K562 (cell line): ENCODE data around the gene FBRS. TPM values are rescaled to one million over a fixed set of nuclear protein-coding genes. Genes with fewer than 3 reads are reported as not detected.
A peak's percentile ranks its signal among the peaks of the same experiment; 100 is the strongest.

Source experiments
- ATAC-seq: fragments of 200-7000 bp; cut with Tn5 transposase; 3 replicates; pipeline ENCODE4 v1.9.1; 2020; ENCODE audit warnings: moderate library complexity
- BruUV-seq: library from RNA; stranded (reverse); fragments of 400-500 nt; replicated peaks from 2 replicates; lab custom pipeline; 2021; lab: Mats Ljungman, UMichigan
- CTCF ChIA-PET: fragments of 300-600 bp; formaldehyde crosslinking; extraction: SDS; loops from one replicate; lab custom pipeline; 2021; ENCODE audit warnings: low intra/inter-chr PET ratio; lab: Yijun Ruan, JAX
- POLR2A ChIA-PET: fragments of 300-600, 350-650 bp; sonication (Branson Sonifier 250); formaldehyde crosslinking; extraction: SDS; loops from one replicate; lab custom pipeline; 2021; ENCODE audit warnings: antibody characterized with exemption, inconsistent platforms; lab: Yijun Ruan, JAX
- DNase-seq, 4 experiments: peaks; one replicate each; pipeline versions ENCODE4 v3.0.0 to v3.0.0-alpha.2; 2011 to 2018; ENCODE audit warnings: low spot score in 3 of 4, mixed read lengths in 3 of 4; ENCODE audit errors: extremely low read depth in 1 of 4
- FAIRE-seq: peaks from 2 replicates; lab custom pipeline; 2011; peaks lifted over from hg19 to GRCh38; lab: Jason Lieb, UNC
- H2AFZ ChIP-seq: 2 replicates; pipeline ENCODE4 v1.6.0; 2011; ENCODE audit warnings: low read depth, low read length, control low read depth, inconsistent platforms
- H3K27ac ChIP-seq: fragments of 200-600 bp; 3 replicates; pipeline ENCODE4 v1.8.0; 2011; ENCODE audit warnings: low read depth, mild to moderate bottlenecking, control low read depth, inconsistent platforms, low read length, moderate library complexity, mixed read lengths; ENCODE audit errors: extremely low read depth
- H3K27me3 ChIP-seq, 2 experiments: fragments of 300-600 bp in 1 of 2; 2 replicates in 1 of 2; 3 replicates in 1 of 2; pipeline versions ENCODE4 v1.6.0 to v1.8.0; 2011; ENCODE audit warnings: inconsistent platforms in 2 of 2, low read length in 2 of 2, mild to moderate bottlenecking in 1 of 2, mixed read lengths in 1 of 2, moderate library complexity in 1 of 2; ENCODE audit not compliant: control insufficient read depth in 2 of 2, insufficient read depth in 2 of 2
- H3K36me3 ChIP-seq: fragments of 300-600 bp; 3 replicates; pipeline ENCODE4 v1.8.0; 2011; ENCODE audit warnings: mild to moderate bottlenecking, low read length, inconsistent platforms; ENCODE audit not compliant: control insufficient read depth, insufficient read depth
- H3K4me1 ChIP-seq, 2 experiments: fragments of 200-600 bp in 1 of 2; replicated peaks in 1 of 2; 2 replicates in 1 of 2; 3 replicates in 1 of 2; pipeline versions ENCODE4 v1.5.1 to v1.8.0; 2011; ENCODE audit warnings: inconsistent platforms in 2 of 2, low read length in 2 of 2, mild to moderate bottlenecking in 1 of 2, mixed read lengths in 1 of 2, moderate library complexity in 1 of 2; ENCODE audit not compliant: control insufficient read depth in 2 of 2, insufficient read depth in 2 of 2
- H3K4me2 ChIP-seq: 2 replicates; pipeline ENCODE4 v1.6.1; 2011; ENCODE audit warnings: low read length, control low read depth, inconsistent platforms, mixed read lengths; ENCODE audit not compliant: insufficient read depth
- H3K4me3 ChIP-seq: fragments of 200-600 bp; sonication (generic), shearing (Covaris generic); 2 replicates; pipeline ENCODE4 v1.5.1; 2016; ENCODE audit warnings: control low read depth, inconsistent platforms
- H3K79me2 ChIP-seq: fragments of 200-600 bp; 3 replicates; pipeline ENCODE4 v1.8.0; 2011; ENCODE audit warnings: low read length, inconsistent platforms; ENCODE audit not compliant: control insufficient read depth, insufficient read depth
- H3K9ac ChIP-seq, 2 experiments: 2 replicates each; pipeline versions ENCODE4 v1.6.0 to v1.6.1; 2011; ENCODE audit warnings: low read depth in 2 of 2, low read length in 2 of 2, control low read depth in 1 of 2, inconsistent platforms in 1 of 2, mild to moderate bottlenecking in 1 of 2, mixed read lengths in 1 of 2; ENCODE audit not compliant: insufficient read depth in 1 of 2
- H3K9me1 ChIP-seq: one replicate; pipeline ENCODE4 v1.6.0; 2011; ENCODE audit warnings: inconsistent platforms, mild to moderate bottlenecking, low read length, moderate library complexity; ENCODE audit not compliant: control insufficient read depth, insufficient read depth
- H3K9me3 ChIP-seq: replicated peaks from 2 replicates; pipeline ENCODE4 v1.5.1; 2011; ENCODE audit warnings: low read depth, low read length, inconsistent platforms; ENCODE audit not compliant: control insufficient read depth, insufficient read depth
- H4K20me1 ChIP-seq: replicated peaks from 2 replicates; pipeline ENCODE4 v1.6.1; 2011; ENCODE audit warnings: low read length, inconsistent platforms, mixed read lengths; ENCODE audit not compliant: control insufficient read depth, insufficient read depth
- CBX8 ChIP-seq: fragments of 200-600 bp; sonication (generic); IDR thresholded peaks from 2 replicates; pipeline ENCODE4 v1.6.1; 2012; ENCODE audit warnings: borderline replicate concordance, mixed run types, low read depth, mild to moderate bottlenecking, moderate library complexity, mixed read lengths, low read length, control low read depth, inconsistent platforms; ENCODE audit not compliant: poor library complexity, severe bottlenecking; ENCODE audit errors: extremely low read depth
- FIP1L1 ChIP-seq: fragments of 200-400 bp; formaldehyde crosslinking; IDR thresholded peaks from 2 replicates; pipeline ENCODE4 v1.6.1; 2018; ENCODE audit warnings: mild to moderate bottlenecking, low read depth, low read length; ENCODE audit not compliant: poor library complexity, severe bottlenecking
- HDGF ChIP-seq: fragments of 450-650 bp; IDR thresholded peaks from 2 replicates; pipeline ENCODE4 v1.6.1; 2016
- JUND ChIP-seq, 2 experiments: IDR thresholded peaks; 2 replicates in 1 of 2; 3 replicates in 1 of 2; pipeline ENCODE4 v1.6.1; 2011; ENCODE audit warnings: borderline replicate concordance in 2 of 2, low read depth in 2 of 2, low read length in 2 of 2, improper control_type of control experiment in 1 of 2, missing biosample characterization in 1 of 2, missing genetic modification characterization in 1 of 2, missing genetic modification reagents in 1 of 2
- RBM25 ChIP-seq: fragments of 200-400 bp; formaldehyde crosslinking; IDR thresholded peaks from 2 replicates; pipeline ENCODE4 v1.6.1; 2018; ENCODE audit warnings: low read length, low read depth, moderate library complexity; ENCODE audit not compliant: severe bottlenecking
- RFX5 ChIP-seq: IDR thresholded peaks from 2 replicates; pipeline ENCODE4 v1.6.1; 2011; ENCODE audit warnings: low read depth, mild to moderate bottlenecking, improper control_type of control experiment, low read length
- TARDBP ChIP-seq: fragments of 450-650 bp; IDR thresholded peaks from 2 replicates; pipeline ENCODE4 v1.6.1; 2016
- TCFL5 ChIP-seq: fragments of 250-450 bp; sonication (Bioruptor Pico); conservative IDR thresholded peaks from 2 replicates; pipeline ENCODE4 v1.6.1; 2021; ENCODE audit warnings: mild to moderate bottlenecking, moderate library complexity, matching md5 sums
- WGBS: fragments of 100-300 bp; shearing (Covaris generic); methylation state at CpG from one replicate; pipeline ENCODE4 v1.1.6; 2016; ENCODE audit warnings: low coverage, mixed read lengths; ENCODE audit not compliant: insufficient coverage; ENCODE audit errors: missing lambda C conversion rate; 5-methylcytosine and 5-hydroxymethylcytosine counted together
- in situ Hi-C: fragments of 300-500 bp; cut with MboI; formaldehyde crosslinking; loops from 4 replicates; pipeline ENCODE4 v1.15.0; 2018; ENCODE audit warnings: inconsistent platforms, mixed read lengths
- intact Hi-C: fragments of 100-400 bp; cut with micrococcal nuclease; formaldehyde crosslinking; loops from 2 replicates; pipeline ENCODE4 v1.14.2; 2022
- polyA plus RNA-seq, 8 experiments: library from polyadenylated mRNA; depleted of rRNA in 4 of 8; stranded (reverse) in 5 of 8; unstranded in 3 of 8; fragments of >200 nt; fragmentation: Nextera tagmentation in 2 of 8; fragmentation: Illumina TruSeq in 1 of 8; extraction: Ambion mirVana in 2 of 8; extraction: Trizol in 1 of 8; gene quantifications; 2 replicates each; pipeline versions ENCODE4 v1.2.1 to v1.2.3, GENCODE V29; 2011 to 2014; ENCODE audit warnings: inconsistent platforms in 1 of 8, missing spikeins in 1 of 8
- total RNA-seq, 7 experiments: library from RNA; depleted of rRNA in 6 of 7; stranded (reverse); fragments of >200 nt in 6 of 7; fragmentation: Illumina TruSeq in 2 of 7; extraction: Trizol in 2 of 7; gene quantifications; 2 replicates each; pipeline versions ENCODE4 v1.2.1 to v1.2.3, GENCODE V29; 2011 to 2021; ENCODE audit warnings: low replicate concordance in 1 of 7
- TF ChIP-seq, protein P1 (sequence below): fragments of 250-450 bp; sonication (Bioruptor Pico); IDR thresholded peaks from 2 replicates; pipeline ENCODE4 v1.8.0; 2021; ENCODE audit warnings: moderate library complexity, mild to moderate bottlenecking, inconsistent platforms
- TF ChIP-seq, protein P2 (sequence below): fragments of 250-450 bp; sonication (Bioruptor Pico); IDR thresholded peaks from 2 replicates; pipeline ENCODE4 v1.6.1; 2021; ENCODE audit warnings: mild to moderate bottlenecking
- TF ChIP-seq, protein P3 (sequence below), 2 experiments: fragments of 450-650 bp; IDR thresholded peaks; 2 replicates each; pipeline ENCODE4 v1.6.1; 2016
- TF ChIP-seq, protein P4 (sequence below): sonication (generic); formaldehyde crosslinking; IDR thresholded peaks from 2 replicates; pipeline ENCODE4 v1.8.1; 2023; ENCODE audit warnings: missing genetic modification reagents, mild to moderate bottlenecking, borderline replicate concordance

Gene FBRS
- total and polyA plus RNA-seq, 9 of the 15 experiments (the other 6 are each of a cell fraction or from before 2014, with no cell fraction given) = 0.32 to 59.5 (median 13.1) TPM

DNA sequence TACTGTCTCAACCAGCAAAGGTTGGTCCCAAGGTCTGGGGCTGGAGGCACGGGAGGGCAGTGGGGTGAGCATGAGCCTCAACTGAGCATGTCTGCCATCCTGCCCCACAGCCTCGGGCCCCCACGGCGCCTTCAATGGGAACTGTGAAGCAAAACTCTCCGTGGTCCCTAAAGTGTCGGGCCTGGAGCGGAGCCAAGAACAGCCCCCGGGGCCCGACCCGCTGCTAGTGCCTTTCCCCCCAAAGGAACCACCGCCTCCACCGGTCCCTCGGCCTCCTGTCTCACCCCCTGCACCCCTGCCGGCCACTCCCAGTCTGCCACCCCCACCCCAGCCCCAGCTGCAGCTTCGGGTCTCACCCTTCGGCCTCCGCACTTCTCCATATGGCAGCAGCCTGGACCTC is 4.2 kb downstream of the FBRS start:
- Histone ChIP-seq H3K27me3 (no peaks in the 10 kb centered on the region), H3K9me3 (no peaks in the 10 kb centered on the region), H3K36me3 (peaks cover 72% of the 10 kb centered on the region; the same call in 2 of the 3 replicates), H3K4me1 (peaks cover 14 to 46% of the 10 kb centered on the region in 2 experiments; a peak in 4 of 5 replicates), H2AFZ (no peak overlapping the region), H4K20me1 (0 out of 2 replicates have a peak, but pooled peaks cover 4% of the 10 kb centered on the region), H3K4me3 (no peak overlapping the region), H3K79me2 (peaks cover 48% of the 10 kb centered on the region), H3K9ac (peak overlapping the region in 1 of 2 experiments; percentile 59; a peak in 1 of 4 replicates), H3K4me2 (no peak overlapping the region), H3K27ac (no peak overlapping the region), H3K9me1 (peaks cover 4% of the 10 kb centered on the region)
- WGBS = 95% methylated on average over 16 of the region's 17 CpGs
- in situ Hi-C loops = no loop called here
- peak in 2 of 4 experiments; percentile 10 to 16 for DNase-seq
- no TSS peak for BruUV-seq
- ChIA-PET CTCF (no interaction called here), POLR2A (interaction anchor here (0.5 to 2.2 kb wide), 3 partner anchors 16 to 34 kb away, joined by 3 to 11 read pairs (median 3); no protein-coding TSS in a partner anchor)
- FAIRE-seq = no peak
- intact Hi-C loops = no loop called here
- no peak for ATAC-seq
- TF ChIP-seq HDGF = no peak
- TF ChIP-seq TARDBP = no peak
- TF ChIP-seq, protein P1, sequence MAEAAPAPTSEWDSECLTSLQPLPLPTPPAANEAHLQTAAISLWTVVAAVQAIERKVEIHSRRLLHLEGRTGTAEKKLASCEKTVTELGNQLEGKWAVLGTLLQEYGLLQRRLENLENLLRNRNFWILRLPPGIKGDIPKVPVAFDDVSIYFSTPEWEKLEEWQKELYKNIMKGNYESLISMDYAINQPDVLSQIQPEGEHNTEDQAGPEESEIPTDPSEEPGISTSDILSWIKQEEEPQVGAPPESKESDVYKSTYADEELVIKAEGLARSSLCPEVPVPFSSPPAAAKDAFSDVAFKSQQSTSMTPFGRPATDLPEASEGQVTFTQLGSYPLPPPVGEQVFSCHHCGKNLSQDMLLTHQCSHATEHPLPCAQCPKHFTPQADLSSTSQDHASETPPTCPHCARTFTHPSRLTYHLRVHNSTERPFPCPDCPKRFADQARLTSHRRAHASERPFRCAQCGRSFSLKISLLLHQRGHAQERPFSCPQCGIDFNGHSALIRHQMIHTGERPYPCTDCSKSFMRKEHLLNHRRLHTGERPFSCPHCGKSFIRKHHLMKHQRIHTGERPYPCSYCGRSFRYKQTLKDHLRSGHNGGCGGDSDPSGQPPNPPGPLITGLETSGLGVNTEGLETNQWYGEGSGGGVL (CRISPR knock-in tag) = no peak
- TF ChIP-seq, protein P2, sequence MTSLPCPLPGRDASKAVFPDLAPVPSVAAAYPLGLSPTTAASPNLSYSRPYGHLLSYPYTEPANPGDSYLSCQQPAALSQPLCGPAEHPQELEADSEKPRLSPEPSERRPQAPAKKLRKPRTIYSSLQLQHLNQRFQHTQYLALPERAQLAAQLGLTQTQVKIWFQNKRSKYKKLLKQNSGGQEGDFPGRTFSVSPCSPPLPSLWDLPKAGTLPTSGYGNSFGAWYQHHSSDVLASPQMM (CRISPR knock-in tag) = no peak
- TF ChIP-seq FIP1L1 = no peak
- TF ChIP-seq CBX8 = no peak
- TF ChIP-seq JUND (IDR thresholded peaks at IDR 0.05; ENCODE audit: borderline replicate concordance, low read depth, low read length) = no peak
- TF ChIP-seq JUND (tag; IDR thresholded peaks at IDR 0.05; ENCODE audit: borderline replicate concordance, low read depth, low read length) = no peak
- TF ChIP-seq, protein P3, sequence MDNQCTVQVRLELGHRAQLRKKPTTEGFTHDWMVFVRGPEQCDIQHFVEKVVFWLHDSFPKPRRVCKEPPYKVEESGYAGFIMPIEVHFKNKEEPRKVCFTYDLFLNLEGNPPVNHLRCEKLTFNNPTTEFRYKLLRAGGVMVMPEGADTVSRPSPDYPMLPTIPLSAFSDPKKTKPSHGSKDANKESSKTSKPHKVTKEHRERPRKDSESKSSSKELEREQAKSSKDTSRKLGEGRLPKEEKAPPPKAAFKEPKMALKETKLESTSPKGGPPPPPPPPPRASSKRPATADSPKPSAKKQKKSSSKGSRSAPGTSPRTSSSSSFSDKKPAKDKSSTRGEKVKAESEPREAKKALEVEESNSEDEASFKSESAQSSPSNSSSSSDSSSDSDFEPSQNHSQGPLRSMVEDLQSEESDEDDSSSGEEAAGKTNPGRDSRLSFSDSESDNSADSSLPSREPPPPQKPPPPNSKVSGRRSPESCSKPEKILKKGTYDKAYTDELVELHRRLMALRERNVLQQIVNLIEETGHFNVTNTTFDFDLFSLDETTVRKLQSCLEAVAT (IDR thresholded peaks at IDR 0.05) = no peak
- TF ChIP-seq, protein P4, sequence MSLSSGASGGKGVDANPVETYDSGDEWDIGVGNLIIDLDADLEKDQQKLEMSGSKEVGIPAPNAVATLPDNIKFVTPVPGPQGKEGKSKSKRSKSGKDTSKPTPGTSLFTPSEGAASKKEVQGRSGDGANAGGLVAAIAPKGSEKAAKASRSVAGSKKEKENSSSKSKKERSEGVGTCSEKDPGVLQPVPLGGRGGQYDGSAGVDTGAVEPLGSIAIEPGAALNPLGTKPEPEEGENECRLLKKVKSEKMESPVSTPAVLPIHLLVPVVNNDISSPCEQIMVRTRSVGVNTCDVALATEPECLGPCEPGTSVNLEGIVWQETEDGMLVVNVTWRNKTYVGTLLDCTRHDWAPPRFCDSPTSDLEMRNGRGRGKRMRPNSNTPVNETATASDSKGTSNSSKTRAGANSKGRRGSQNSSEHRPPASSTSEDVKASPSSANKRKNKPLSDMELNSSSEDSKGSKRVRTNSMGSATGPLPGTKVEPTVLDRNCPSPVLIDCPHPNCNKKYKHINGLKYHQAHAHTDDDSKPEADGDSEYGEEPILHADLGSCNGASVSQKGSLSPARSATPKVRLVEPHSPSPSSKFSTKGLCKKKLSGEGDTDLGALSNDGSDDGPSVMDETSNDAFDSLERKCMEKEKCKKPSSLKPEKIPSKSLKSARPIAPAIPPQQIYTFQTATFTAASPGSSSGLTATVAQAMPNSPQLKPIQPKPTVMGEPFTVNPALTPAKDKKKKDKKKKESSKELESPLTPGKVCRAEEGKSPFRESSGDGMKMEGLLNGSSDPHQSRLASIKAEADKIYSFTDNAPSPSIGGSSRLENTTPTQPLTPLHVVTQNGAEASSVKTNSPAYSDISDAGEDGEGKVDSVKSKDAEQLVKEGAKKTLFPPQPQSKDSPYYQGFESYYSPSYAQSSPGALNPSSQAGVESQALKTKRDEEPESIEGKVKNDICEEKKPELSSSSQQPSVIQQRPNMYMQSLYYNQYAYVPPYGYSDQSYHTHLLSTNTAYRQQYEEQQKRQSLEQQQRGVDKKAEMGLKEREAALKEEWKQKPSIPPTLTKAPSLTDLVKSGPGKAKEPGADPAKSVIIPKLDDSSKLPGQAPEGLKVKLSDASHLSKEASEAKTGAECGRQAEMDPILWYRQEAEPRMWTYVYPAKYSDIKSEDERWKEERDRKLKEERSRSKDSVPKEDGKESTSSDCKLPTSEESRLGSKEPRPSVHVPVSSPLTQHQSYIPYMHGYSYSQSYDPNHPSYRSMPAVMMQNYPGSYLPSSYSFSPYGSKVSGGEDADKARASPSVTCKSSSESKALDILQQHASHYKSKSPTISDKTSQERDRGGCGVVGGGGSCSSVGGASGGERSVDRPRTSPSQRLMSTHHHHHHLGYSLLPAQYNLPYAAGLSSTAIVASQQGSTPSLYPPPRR (CRISPR knock-in tag) = no peak
- no peak for TF ChIP-seq RBM25
- TF ChIP-seq RFX5 = no peak
- TF ChIP-seq TCFL5 (CRISPR knock-in tag) = no peak
